ENCODE results near the gene SLC35G2.
"Not testable (repeated sequence)": the region's sequence is repeated elsewhere in the genome, so short reads cannot be mapped to it uniquely, and the experiment has no call there.

Gene SLC35G2

GRCh38 chr3:136885357-136886213, 66.7 kb downstream of the SLC35G2 start:
- peak; percentile 44 for DNase-seq (ENCODE audit: low spot score)

DNA sequence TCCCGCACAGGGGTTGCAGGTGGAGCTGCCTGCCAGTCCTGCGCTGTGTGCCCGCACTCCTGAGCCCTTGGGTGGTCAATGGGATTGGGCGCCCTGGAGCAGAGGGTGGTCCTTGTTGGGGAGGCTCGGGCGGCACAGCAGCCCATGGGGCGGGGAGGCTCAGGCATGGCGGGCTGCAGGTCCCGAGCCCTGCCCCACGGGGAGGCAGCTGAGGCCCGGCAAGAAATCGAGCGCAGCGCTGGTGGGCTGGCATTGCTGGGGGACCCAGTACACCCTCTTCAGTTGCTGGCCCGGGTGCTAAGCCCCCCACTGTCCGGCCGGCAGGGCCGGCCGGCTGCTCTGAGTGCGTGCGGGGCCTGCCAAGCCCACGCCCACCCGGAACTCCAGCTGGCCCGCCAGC, 71.0 kb downstream of the SLC35G2 start:
- no peak for DNase-seq (ENCODE audit: low spot score)

GRCh38 chr3:136891934-136892855, 73.3 kb downstream of the SLC35G2 start:
- DNase-seq (ENCODE audit: low spot score), result no peak

DNA sequence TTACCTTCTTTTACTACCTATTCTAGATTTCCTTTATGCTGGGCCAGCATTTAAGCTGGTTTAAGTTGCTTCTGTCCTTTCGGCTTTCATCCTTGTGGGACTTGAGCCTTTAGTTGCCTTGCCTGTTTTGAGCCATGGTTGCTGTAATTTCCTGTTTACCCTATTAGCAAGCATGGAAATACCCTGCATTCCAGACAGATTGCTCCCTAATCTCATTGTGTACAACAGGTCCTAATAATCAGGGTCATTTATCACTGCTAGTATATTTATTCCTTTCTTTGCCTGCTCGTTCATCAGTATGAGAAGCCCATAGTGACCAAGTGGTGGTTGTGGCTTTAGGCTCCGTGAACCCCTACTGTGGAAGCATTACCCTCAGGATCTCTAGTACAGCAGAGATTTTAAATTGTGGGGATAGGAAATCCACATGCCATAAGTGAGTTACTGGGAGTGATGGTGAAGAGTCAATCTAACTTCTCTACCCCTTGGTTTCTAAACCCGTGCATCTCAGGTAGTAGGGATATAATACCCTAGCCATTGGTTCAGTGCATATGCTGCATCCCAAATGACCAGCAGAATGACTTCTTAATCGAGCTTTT, 75.0 kb downstream of the SLC35G2 start:
- DNase-seq (ENCODE audit: low spot score), result no peak

DNA sequence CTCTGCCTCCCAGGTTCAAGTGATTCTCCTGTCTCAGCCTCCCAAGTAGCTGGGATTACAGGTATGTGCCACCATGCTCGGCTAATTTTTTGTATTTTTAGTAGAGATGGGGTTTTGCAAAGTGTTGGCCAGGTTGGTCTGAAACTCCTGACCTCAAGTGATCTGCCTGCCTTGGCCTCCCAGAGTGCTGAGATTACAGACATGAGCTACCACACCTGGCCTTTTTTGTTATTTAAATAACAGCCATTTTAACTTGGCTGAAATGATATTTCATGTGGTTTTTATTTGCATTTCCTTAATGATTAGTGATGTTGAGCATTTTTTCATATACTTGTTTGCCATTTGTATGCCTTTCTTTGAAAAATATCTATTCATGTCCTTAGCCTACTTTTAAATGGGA, 78.2 kb downstream of the SLC35G2 start:
- DNase-seq (ENCODE audit: low spot score), result not testable (repeated sequence)

GRCh38 chr3:136898549-136898948, 79.6 kb downstream of the SLC35G2 start:
- DNase-seq (ENCODE audit: low spot score), result no peak

GRCh38 chr3:136898954-136899353, 80.0 kb downstream of the SLC35G2 start:
- DNase-seq (ENCODE audit: low spot score), result no peak

DNA sequence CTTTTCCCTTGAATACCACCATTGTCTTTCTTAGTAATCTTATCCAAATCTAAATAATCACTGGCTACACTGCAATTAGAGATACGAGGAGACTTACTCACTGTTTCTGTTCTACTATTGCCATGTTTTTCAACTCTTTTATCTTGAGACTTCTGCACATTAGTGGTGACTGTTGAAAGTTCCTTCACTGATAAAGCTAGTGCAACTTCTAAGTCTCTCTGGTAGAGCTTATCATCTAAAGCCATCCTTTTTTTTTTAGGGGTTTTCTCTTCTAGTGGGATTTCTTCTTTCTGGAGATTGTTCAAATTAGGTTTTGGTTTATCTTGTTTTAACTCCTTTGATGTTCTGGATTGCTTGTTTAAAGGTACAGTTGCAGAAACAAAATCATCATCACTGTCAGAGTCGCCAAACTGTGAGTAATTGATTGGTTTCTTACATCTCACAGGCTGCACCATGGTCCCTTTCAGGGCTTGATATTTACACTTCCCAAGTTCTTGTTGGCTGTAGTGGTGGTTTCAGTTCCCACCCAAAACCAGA, 80.8 kb downstream of the SLC35G2 start:
- no peak for DNase-seq (ENCODE audit: low spot score)

- not testable (repeated sequence) for DNase-seq (ENCODE audit: low spot score)
These were observed 81.8 kb downstream of the SLC35G2 start for GRCh38 chr3:136900694-136901093.

DNA sequence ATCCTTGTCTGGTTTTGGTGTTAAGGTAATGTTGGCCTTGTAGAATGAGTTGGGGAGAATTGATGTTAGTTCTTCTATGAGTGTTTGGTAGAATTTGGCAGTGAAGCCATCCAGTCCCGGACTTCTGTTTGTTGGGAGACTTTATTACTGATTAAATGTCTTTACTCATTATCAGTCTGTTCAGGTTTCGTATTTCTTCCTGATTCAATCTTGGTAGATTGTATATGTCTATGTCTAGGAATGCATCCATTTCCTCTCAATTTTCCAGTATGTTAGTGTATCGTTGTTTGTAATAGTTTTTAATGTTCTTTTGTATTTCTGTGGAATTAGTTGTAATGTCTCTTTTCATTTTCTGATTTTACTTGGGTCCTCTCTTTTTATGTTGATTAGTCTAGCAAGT, 82.5 kb downstream of the SLC35G2 start:
- DNase-seq (ENCODE audit: low spot score), result no peak

GRCh38 chr3:136902530-136902929, 83.6 kb downstream of the SLC35G2 start:
- not testable (repeated sequence) for DNase-seq (ENCODE audit: low spot score)

DNA sequence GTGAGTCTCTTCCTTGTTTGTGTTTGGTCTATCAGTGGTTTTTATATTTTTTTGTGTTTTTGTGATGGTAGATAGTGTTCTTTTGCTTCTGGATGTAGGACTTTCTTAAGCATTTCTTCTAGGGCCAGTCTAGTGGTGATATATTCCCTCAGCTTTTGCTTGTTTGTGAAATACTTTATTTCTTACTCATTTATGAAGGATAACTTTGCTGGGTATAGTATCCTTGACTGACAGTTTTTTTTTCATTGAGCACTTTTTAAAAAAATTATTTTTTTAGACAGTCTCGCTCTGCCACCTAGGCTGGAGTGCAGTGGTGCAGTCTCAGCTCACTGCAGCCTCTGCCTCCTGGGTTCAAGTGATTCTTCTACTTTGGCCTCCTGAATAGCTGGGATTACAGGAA, 85.0 kb downstream of the SLC35G2 start:
- DNase-seq (ENCODE audit: low spot score), result no peak

GRCh38 chr3:136904746-136905145, 85.8 kb downstream of the SLC35G2 start:
- DNase-seq (ENCODE audit: low spot score), result no peak

Measured in CD4-positive, alpha-beta T cell treated with Interleukin-6 at 100 ng/mL for 8 hours (primary cell).